RPMI7951 (cell line): ENCODE data around the gene VTCN1. TPM values are rescaled to one million over a fixed set of nuclear protein-coding genes. Genes with fewer than 3 reads are reported as not detected.
"Not testable (repeated sequence)": the region's sequence is repeated elsewhere in the genome, so short reads cannot be mapped to it uniquely, and the experiment has no call there.

ENCODE experiments used
- DNase-seq: peaks from one replicate; pipeline ENCODE4 v3.0.0-alpha.2; 2012; ENCODE audit warnings: low read depth
- total RNA-seq: library from RNA; depleted of rRNA; stranded (reverse); fragments of >200 nt; shearing (Covaris generic); gene quantifications from 2 replicates; pipeline ENCODE4 v1.2.3, GENCODE V29; 2014

The VTCN1 gene
- total RNA-seq, 1 experiment from 2014 or later, result not detected

- DNase-seq, result no peak
These were observed 44.7 kb downstream of the VTCN1 start for GRCh38 chr1:117166076-117166475.

DNA sequence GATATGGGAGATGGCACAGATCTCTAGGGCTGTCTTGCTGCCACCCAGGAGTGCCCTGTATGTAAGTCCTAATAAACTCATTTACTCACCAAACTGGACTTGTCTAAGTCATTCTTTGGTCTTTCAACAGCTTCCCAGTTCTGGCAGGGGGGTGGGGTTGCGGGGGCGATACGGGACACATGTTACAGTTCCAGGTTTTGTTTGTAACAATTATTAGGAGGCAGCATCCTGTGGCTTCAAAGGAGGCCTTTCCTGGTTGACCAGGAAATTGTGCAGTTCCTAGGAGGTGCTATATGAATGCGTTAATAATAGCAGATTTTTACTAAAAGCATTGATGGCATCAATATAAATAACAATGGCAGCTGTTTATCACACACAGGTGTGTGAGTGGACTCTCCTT lies 46.5 kb downstream of the VTCN1 start:
- no peak for DNase-seq

- no peak for DNase-seq
These were observed 47.9 kb downstream of the VTCN1 start for GRCh38 chr1:117162816-117163215.

DNA sequence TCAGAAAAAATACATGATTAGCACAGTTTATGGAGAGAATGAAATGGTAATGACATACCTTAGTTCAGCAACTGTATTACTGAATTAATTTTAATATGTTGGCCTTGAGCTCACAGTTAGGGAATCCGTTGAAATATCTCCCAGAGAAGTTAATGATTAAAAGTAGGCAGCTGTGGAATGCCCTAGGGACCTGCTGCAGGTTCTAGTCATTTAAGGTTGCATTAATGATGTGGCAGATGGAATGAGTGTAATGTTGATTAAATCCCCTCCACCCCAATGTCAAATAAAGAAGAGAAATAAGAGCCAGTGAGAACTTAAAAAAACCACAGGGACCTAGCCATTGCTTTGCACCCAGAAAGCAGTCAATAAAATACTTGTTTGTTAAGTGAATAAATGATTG lies 48.8 kb downstream of the VTCN1 start:
- DNase-seq, result no peak

GRCh38 chr1:117151305-117151704 lies 59.4 kb downstream of the VTCN1 start:
- not testable (repeated sequence) for DNase-seq

DNA sequence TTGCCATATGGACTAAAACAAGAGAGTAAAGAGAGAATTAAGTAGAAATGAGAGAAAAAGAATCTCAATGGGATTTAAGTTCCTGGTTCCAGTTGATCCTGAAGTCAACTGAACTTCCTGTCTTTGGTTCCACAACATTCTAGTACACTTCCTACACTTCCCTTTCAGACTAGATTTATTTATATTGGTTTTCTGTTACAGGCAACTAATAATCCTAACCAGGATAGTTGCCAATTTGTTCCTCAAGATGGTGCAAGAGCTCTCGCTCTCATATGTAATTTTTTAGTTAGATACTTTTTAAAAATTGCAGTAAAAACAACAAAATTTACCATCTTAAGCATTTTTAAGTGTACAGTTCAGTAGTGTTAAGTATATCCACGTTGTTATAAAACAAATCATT lies 60.4 kb downstream of the VTCN1 start:
- DNase-seq, result no peak

DNA sequence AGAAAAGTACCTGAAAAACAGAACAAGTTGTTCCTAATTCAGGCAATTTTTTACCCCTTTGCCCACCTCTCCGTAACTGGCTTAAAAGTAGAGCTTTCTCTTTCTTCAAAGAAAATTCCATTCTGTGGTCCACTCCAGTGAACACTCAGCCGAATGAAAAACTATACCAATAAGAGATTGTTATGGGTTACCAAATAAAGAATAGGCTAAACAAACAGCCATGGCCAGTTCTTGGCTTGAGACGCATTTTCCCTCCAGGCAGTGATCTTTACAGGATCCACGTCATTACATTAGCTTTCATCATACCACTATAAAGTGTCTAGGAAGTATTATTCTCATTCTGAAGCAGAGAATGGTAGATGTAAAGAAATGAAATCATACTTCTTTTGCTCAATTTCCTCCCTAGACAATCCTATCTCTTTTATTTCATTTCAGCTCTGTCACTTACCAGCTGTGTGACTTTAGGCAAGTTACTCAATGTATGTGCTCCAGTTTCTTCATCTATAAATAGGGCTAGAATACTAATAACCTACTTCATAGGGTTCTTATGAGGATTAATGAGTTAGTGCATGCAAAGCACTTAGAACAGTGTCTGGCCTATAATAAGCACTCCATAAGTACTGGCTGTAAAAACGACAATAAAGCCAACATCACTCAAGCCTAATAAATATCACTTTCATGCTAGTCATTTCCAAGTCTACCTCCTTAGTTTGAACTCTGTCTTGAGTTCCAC lies 62.7 kb downstream of the VTCN1 start:
- DNase-seq, result peak; percentile 80

DNA sequence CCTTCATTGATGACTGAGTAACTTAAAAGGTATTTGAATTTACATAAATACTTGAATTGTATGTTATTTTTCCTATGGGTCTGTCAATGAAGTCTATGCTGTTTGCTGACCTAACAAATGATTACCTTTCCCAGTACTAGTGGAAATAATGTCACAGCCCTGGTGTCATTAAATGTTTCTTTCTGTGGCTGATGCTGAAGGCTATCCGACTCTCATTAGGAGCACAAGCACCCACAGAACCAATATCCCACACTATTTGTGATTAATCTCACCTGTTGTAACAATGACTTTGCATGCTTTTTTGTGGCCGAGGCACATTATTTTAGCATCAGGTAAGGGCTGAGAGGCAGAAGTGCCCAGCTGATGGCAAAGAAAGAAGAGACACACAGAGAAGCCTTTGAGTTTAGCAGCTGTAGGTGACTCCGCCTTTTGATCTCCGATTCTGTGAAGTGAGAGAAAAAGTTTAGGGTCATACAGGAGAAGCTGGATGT lies 63.3 kb downstream of the VTCN1 start:
- no peak for DNase-seq

- DNase-seq, result peak; percentile 82
These were observed 64.0 kb downstream of the VTCN1 start for GRCh38 chr1:117146575-117147340.

DNA sequence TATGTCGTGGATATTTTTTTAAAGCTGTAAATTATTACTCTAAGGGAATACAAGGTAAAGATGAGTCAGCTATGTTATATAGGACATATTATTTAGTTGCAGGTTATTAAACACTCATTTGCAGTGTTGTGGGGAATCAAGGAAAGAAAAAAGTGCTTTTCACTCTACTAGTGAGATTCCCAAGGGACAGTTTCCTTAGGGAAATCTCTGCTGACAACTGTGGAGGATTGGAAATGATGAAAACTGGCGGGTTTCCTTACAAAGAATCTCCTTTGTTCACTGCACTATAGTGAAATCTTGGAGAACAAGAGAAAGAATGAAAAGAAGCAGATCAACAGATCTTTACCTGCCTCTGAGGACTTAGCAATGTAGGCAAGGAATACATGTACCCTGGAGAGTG lies 64.7 kb downstream of the VTCN1 start:
- DNase-seq, result no peak

DNA sequence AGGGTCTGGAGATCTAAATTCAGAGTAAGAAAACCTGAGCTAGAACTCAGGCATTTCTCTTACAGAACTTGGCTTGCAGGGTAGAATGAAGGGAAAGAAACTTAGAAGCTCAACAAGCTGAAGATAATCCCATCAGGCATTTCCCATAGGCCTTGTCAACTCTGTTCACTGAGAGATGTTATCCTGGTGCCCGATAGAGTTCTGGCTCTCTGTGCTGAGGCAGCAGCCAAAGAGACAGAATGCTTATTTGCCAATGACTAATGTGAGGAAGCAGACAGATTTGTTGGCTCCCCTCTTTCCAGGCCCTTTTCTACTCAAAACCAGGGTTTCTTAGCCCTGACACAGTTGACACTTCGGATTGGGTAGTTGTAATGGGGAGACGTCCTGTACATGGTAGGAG lies 66.9 kb downstream of the VTCN1 start:
- no peak for DNase-seq

DNA sequence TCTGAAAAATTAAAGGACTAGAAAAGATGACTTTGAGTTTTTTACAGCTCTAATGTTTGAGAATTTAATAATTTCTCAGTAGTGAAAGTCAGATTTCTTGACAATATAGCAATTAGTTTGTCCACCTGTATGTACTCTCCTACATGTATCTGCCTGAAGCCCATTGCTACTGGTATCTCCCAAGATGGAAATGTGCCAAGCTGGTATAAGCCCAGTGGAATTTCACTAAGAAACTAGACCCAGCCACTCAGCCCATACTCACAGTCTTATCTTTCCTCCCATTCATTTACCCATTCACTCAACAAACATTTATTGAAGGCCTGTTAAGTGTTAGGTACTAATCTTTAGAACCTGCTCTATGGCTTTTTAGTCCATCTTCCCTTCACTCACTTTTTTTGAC lies 67.6 kb downstream of the VTCN1 start:
- no peak for DNase-seq

DNA sequence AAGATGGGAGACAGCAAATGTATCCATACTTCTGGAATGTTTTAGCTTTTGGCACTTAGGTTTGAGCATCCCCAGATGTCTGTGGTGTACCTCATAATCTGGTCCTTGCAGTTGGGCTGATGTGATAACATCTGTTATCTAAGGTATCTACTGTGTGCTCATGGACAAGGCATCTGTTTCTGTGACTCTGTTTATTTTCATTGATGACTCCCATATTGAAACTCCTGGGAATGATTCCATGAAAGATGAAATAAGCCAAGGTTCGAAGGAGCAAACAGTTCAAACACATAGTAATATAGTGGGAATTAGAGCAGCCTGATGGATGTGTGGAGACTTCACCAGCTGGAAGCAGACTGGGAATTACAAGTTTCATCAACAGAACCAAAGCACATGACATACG lies 68.5 kb downstream of the VTCN1 start:
- peak; percentile 62 for DNase-seq

DNA sequence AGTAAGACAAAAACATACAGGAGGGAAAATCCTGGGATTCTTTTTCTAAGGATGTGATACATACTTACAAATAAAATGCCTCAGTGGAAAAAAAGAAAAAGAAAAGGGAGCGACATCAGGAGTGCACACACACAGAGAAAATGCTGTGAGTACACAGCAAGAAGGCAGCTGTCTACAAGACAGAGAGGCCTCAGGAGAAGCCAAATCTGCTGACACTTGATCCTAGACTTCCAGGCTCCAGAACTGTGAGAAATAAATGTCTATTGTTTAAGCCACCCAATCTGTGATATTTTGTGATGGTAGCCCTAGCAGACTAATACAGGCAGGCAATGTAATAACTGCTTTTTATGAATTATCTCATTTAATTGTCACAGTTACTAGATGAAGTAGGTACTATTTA lies 72.2 kb downstream of the VTCN1 start:
- DNase-seq, result no peak

DNA sequence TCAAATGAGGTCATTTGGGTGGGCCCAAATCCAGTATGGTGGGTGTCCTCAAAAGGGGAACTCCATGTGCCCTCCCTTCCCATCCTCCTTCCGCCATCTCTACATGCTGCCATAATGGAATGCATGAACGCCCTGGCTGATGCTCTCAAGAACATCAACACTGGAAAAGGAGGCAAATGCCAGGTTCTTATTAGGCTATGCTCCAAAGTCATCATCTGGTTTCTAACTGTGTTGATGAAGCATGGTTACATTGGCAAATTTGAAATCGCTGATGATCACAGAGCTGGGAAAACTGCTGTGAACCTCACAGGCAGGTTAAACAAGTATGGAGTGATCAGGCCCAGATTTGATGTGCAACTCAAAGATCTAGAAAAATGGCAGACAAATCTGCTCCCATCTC lies 72.6 kb downstream of the VTCN1 start:
- no peak for DNase-seq

DNA sequence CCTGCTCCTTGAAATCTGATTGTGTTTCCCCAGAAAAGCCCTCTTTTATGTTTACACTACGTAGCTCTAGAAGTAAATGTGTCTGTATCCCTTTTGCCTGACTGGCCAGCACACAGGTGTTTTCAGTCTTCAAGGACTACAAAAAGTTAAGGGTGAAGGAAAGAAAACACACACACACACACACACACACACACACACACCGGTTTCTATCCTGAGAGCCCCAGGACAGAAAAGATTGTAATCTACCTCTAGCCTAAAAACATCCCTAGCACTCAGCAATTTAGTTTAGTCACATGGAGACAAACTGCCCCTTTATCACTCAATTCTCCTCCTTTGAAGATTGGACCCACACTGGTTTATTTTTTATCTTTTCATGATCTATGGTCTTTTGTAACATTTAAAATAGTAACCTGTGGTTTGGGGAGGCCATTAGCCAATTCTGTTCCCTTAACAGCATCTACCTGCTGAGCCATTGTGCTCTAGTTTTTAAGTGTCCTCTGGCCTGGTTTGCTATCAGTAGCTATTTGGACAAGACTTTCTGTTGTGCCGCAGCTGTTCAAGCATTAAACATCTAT lies 73.4 kb downstream of the VTCN1 start:
- DNase-seq, result no peak

DNA sequence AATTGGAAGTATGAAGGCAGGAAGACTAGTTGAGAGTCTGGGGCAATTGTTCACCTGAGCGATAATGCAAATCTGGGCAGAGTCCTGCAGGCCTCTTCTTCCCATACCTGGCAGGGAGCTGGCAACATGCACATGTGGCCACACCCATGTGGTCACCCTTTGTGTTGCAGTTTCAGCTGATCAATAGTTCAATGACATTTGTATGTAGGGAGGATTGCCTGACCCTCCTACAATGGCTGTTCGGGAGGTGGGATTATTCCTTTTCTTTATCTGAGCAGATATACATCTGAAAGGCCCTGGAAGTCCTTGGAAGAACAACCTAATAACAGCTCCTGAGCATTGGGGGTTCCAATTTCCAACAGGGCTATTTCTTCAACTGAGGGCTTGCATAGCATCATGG lies 74.0 kb downstream of the VTCN1 start:
- no peak for DNase-seq

- no peak for DNase-seq
These were observed 75.4 kb downstream of the VTCN1 start for GRCh38 chr1:117135329-117135728.

DNA sequence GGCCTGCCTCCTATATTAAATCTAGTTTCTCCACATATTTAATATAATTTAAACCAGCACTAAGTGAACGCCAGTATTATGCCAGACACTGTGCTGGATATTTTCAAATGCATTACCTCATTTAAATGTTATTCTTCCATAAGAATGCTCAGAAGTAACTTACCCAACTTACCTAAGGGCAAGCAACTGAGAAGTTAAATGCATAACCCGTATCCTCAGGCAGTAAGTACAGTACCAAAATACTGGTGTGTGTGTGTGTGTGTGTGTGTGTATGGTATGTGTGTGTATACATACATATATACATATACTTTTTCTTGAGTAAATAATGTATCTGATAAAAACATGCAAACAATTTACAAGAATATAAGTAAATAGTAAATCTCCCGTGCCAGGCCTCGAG lies 80.2 kb downstream of the VTCN1 start:
- DNase-seq, result no peak

- DNase-seq, result peak; percentile 46
These were observed 82.2 kb downstream of the VTCN1 start for GRCh38 chr1:117128323-117129079.

DNA sequence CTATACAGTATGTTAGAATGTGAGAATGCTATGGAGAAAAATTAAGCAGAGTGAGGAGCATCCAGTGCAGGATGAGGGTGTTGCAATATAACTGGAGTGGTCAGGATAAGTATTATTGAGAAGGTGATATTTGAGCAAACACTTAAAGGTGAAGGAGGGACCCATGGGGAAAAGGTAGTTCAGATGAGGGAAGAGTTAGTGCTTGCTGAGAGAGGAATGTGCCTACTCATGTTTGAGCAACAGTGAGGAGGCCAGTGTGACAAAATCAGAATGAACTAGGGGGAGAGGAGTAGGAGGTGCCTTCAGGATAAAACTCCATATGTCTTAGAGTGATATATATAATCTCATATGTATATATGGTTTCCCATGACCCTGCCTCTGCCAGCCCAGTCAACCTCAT lies 82.9 kb downstream of the VTCN1 start:
- no peak for DNase-seq

- DNase-seq, result no peak
These were observed 86.1 kb downstream of the VTCN1 start for GRCh38 chr1:117124661-117125060.
